GM18508 (cell line): Measurements from ENCODE around the gene RPS6KC1.
"Not testable (repeated sequence)": the region's sequence is repeated elsewhere in the genome, so short reads cannot be mapped to it uniquely, and the experiment has no call there.

Experiments
- ATAC-seq: cut with Tn5 transposase; IDR thresholded peaks from one replicate; pipeline ENCODE4 v1.9.1; 2021; ENCODE audit warnings: moderate number of reproducible peaks; ENCODE audit not compliant: insufficient read depth, unreplicated experiment

Gene RPS6KC1

DNA sequence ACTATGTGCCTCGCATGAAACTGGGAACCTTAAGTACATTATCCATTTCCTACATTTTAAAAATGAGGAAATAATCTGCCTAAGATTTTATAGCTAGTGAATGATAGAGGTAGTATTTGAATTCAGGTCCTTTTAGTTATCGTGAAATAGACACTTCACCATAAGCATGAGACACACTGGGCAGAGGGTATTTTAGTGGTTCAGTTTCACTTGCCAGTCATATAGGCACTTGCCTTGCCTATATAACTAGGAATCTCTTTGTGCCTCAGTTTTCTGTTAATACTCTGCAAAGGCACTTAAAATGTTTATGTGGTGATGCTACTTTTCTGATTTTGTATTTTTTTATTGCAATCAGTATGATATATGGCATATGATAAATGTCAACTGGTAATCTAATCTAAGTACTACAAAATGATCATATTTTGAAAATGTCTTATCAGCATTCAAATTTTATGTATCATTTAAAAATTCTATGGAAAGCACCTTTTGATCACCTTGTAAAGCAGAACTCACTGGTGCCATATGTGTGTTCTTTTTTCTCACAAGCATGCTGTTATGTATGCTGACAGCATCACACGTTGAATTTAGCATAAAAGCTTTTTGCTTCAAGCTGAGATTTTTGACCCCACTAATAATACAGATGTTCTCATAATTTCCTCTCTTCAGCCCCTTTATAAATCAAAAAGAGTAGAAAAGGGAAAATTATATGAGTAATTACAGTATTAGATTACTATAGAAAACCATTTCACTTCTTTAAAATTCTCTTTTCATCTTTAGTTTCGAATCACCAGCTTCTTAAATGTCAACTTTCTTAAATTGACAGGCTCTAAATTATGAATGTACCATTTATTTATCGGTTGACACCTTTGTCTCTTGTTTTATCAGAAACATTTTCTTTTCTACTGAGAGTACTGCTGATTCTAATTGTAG, 52.6 kb downstream of the RPS6KC1 start:
- no peak for ATAC-seq

DNA sequence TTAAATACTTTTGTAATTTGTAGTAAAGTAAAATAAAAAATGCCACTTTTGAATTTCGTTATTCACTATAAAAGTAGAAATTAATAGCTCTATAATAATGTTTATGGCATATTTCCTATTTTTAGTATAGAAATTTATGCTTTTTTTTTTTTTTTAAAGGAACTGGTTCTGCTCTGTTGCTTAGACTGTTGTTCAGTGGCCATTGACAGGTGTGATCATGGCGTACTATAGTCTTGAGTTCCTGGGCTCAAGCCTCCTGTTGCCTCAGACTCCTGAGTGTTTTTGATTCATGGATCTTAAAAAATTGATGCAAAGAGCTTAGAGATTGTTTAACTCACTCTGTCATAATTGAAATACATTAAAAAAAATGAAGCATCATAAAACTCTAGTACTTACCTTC, 53.6 kb downstream of the RPS6KC1 start:
- no peak for ATAC-seq

DNA sequence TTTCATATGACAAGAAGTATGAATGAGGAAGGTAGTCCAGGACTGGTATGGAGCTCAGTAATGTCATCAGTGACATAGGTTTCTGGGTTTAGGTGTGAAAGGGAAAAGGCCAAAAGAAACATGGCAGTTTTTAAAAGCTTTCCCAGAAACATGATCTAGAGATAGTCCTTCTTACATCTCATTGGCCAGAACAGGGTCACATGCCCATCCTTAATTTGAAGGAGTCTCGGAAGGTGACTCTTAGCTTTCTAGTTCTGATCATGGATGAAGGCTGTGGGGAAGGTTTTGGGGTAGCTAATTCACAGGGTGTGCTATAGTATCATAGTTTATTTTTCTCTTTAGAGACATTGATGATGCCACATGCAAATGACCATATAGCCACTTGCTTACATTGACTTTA, 55.3 kb downstream of the RPS6KC1 start:
- no peak for ATAC-seq

DNA sequence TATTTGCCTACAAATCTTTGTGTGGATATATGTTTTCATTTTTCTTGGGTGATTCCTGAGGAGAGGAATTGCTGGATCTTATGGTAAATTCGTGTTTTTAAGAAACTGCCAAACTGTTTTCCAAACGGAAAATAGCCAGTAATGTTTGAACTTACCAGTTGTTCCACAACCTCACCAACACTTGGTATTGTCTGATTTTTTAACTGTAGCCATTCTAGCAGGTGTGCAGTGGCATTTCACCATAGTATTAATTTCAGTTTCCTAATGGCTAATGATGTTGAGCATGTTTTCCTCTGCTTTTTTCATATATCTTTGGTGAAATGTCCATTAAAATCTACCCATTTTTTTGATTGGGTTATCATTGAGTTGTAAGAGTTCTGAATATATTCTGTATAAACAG, 56.6 kb downstream of the RPS6KC1 start:
- no peak for ATAC-seq

DNA sequence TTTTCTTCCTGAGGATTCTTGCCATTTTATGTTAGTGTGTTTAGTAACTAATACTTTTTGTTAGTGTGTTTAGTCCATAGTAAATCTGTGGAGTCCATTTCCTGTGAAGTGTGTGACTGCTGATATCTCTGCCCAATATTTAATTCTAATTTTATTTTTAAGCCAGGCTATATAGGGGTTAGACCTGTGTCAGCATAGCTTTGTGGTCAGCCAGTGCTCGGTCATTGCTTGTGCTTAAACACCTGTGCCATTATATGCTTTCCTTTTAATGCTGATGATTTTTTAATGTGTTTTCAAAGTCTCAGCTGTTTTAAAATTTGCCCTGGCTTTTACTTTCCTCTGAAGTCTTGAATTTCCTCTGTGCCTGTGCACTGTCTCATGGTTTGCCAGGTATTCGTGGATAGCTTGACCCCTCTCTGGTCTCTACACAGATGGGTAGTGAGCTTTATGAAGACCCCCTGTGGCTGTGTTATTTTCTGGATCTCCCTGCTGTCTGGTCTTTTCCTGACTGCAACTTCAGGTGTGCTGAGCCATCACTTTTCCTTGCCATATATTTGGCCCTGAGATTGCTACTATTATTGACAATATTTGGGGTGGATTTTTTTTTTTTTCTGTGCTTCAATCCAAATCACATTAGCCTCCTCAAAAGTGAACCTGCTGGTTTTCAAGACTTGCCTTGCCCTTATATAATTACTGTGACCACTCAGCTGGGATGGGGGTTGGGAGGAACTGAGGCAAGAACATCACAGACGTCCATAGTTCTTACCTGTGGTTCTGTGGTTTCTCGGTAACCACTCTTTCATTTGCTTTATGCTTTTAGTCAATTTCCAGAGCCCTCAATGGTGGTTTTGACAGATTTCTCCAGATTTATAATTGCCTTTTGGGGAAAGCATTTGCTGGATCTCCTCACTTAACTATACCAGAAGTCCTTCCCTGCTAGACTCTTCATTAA, 59.6 kb downstream of the RPS6KC1 start:
- no peak for ATAC-seq

DNA sequence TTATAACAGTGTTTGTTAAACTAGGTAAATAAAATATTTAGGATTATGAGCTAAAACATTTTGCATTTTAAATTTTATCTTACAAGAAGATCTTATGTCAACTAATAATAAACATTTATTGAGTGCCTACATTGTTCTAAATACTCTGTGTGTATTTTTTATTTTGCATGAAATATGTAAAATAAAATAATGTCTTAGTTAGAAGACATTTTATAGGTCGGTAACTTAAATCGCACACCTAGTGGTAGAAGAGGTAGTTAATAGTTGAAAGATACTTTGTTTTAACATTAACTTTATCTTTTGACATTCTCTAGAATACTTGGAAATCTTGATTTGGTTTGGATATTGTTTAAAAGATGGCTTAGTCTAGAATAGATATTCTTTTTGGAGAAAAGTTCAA, 60.5 kb downstream of the RPS6KC1 start:
- ATAC-seq = no peak

DNA sequence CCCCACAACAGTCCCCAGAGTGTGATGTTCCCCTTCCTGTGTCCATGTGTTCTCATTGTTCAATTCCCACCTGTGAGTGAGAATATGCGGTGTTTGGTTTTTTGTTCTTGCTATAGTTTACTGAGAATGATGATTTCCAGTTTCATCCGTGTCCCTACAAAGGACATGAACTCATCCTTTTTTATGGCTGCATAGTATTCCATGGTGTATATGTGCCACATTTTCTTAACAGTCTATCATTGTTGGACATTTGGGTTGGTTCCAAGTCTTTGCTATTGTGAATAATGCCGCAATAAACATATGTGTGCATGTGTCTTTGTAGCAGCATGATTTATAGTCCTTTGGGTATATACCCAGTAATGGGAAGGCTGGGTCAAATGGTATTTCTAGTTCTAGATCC, 61.7 kb downstream of the RPS6KC1 start:
- not testable (repeated sequence) for ATAC-seq

DNA sequence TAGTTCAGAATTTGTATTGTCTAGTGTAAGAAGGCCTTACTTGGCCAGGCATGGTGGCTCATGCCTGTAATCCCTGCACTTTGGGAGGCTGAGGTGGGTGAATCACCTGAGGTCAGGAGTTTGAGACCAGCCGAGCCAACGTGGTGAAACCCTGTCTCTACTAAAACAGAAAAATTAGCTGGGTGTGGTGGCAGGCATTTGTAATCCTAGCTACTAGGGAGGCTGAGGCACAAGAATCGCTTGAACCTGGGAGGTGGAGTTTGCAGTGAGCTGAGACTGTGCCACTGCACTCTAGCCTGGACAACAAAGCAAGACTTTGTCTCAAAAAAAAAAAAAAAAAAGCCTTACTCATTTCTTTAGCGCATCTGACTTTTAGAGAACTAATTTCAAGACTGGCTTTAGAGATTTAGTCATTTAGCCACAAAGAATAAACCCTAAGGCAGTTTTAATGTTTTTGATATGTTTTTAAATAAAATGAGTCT, 66.7 kb downstream of the RPS6KC1 start:
- not testable (repeated sequence) for ATAC-seq

DNA sequence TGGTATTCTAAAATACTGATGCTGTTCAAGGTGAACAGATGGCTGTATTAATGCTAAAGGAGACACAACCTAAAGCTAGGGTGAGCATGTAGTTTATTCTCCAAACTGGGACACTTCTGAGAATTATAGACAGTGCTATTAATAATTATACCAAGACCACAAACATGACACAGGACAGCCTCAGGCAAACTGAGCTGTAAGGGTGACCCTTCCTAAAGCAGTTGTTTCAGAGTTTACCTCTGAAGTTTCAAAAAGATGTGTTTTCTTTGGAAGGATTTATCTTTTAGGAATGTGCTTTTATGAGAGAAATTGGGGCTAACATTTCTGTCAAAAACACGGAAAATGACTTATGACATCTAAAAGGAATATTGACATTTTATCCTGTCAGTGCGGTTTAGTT, 68.8 kb downstream of the RPS6KC1 start:
- ATAC-seq = no peak

DNA sequence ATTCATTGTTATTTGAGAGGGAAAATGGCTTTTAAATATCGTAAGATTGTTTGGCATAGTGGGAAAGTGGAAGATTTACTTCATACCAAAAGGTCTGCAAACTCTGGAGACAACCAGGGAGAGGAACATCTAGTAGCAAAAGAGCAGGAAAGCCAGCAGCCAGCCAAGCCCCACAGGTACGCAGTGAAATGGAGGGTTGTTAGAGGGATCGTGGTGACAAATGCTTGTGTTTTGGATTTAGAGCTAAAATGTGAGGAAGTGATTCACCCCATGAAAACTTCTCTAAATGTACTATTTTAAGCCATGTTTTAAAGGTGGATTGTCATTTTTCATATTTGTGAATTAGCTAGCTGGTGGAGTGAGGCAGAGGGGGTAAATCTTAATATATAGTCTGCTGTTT, 69.3 kb downstream of the RPS6KC1 start:
- ATAC-seq = no peak

DNA sequence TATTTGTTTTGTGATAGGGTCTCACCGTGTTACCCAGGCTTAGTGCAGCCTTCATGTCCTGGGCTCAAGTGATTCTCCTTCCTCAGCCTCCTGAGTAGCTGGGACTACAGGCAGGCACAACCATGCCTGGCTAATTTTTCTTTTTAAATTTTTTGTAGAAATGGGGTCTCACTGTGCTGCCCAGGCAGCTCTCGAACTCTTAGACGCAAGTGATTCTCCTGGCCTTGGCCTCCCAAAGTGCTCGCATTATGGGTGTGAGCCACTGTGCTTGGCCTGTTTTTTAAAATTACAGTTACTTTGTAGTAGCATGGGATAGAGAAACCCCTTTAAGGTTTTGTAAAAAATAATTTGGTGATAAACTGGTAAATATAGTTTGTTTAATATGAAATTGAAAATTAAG, 69.9 kb downstream of the RPS6KC1 start:
- no peak for ATAC-seq

DNA sequence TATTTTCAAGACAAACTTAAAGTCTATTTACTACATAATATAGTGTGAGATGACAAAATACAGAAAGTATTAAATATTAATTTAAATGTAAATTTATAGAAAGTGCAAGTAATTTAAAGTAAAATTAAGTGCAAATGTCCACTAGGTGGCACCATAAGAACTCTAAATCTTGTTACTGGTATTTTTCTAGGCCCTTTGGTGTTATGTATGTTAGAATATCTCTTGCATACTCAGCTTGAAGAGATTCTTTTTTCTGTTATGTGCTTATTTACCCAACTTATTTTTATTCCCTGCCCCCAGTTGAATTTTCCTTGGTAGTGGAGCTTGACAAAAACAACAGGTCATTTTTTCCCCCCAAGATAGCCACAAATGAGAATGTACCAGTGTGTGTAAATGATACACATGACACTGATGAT, 71.5 kb downstream of the RPS6KC1 start:
- ATAC-seq = no peak

DNA sequence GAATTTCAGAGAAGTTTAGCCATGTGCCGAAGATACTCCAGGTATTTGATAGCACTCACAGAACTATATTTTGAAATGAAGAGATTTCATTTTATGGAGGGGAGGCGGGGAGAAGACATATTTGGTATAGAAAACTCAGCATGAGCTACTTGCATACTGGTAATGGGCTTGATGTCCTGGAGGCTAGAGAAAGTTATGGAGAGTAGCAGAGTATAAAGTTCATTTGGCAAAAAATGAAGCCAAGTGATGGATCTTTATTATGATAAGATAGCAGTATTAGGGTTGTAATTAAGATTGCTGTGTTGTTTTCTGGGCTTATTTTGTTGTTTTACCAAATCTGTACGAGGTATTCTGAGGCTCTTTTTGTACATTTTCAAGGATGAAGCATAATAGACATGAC, 72.0 kb downstream of the RPS6KC1 start:
- no peak for ATAC-seq

DNA sequence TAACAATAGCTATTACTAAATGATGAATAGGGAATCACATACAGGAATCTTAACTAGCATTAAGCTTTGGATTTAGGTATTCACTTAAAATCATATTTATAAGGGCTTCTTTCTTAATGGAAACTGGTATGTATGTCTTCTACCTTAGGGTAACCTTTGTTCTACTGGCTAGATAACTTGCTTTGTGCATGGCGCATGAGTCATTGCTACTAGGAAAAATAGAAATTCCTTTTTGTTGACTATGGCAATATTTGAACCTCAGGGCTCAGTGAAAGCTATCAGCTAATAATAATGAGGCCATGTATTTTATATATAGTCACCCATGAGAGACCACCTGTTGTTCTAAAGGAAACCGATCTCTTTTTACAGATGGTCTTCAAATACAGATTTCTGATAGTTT, 72.5 kb downstream of the RPS6KC1 start:
- ATAC-seq = no peak

DNA sequence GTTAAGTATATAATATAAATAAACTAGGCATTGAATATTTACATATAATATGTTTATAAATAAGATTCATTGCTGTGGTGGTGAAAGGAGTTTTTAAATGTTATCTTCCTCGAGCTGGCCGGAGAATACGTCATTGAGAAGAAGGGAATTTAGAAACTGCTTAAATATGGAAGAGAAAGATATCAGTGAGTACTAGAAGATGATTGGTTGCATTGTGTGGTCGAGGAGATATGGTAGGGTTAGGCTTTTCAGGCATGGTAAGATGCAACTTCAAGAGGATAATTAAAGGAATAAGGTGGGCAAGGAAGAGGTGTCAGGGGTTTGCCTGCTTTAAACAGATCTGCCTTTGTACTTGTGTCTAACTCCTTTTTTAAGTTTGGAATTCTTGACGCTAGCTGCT, 73.5 kb downstream of the RPS6KC1 start:
- ATAC-seq = no peak

DNA sequence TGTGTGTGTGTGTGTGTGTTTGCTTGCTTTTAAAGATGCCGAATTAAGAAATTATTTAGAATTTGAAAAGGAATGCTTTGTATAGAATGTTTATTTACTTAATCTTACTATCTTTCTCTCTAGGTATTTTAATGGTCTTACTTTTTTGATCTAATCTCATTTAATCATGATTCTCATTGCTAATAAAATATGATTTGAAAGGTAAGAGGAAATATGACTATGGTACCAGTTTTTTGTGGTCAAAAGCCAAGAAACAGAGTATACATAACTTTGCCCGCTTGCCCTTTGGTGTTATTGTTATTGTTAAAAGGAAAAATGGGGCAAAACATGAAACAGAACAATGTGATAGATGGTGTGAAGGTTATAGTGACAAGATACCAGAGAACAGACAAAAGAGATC, 74.6 kb downstream of the RPS6KC1 start:
- no peak for ATAC-seq

DNA sequence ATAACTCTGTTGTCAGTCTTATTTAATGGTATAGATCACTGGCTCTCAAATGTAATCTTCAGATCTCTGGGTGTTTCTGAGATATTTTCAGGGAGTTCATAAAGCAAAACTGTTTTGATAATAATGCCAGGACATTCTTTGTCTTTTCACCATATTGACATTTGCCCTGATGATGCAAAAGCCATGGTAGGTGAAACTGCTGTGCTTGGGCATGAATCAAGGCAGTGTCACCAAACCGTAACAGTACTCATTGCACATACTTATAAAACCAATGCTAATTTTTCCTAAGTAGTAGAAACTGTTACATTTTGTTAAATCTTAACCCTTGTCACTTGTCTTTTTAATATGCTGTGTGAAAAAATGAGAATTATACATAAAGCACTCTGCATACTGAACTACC, 76.0 kb downstream of the RPS6KC1 start:
- ATAC-seq = no peak

DNA sequence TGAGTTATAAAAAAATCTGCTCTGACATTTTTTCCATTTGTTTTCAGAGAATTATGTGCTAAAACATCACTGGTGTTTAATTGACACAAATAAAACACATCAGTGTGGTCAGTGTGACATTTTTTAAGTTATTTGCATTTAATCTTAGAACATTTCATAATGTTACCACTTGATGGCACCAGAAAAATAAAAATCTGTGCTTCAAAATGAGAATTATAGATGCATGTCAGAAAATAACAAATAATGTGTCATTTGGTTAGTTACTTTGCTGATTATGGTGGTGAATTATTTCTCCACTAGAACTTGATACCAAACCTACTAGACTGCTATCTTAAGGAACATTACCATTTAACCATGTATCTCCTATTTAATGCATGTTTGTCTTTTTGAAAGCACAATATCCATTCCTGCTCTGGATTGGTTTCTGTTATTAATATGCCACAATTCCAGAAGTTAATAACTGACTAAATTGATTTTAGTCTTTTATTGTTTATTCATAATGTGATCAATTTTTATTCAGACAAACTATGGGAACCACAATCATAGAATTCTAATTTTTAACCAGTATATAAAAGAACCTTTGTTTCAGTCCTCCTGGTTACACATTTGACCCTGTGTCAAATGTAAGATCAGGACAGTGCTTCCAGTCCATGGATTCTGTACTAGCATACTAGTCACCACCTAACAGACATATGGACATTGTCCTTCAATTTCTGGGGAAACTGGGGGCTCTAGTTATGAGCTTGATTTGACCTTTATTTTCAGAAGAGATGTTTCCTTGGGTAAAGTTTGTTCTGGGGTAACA, 81.0 kb downstream of the RPS6KC1 start:
- no peak for ATAC-seq

DNA sequence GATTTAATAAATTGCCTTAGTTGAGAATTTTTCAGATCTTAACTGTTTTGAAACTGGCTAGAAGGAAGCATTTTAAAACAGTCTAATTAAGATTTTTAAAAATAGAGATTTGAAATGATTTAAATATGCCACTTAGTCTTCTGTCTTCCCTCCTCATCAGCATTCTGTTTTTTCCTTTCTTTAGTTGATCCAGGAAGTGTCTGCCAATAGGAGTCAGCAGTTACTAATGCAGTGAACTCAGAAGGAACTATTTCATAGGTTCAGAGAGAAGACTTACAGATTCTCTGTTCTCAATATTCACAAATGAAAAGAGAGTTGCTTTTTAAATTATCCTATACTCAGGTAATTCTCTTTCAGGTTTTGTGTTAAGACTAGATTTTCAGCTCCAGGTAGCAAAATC, 84.5 kb downstream of the RPS6KC1 start:
- no peak for ATAC-seq

DNA sequence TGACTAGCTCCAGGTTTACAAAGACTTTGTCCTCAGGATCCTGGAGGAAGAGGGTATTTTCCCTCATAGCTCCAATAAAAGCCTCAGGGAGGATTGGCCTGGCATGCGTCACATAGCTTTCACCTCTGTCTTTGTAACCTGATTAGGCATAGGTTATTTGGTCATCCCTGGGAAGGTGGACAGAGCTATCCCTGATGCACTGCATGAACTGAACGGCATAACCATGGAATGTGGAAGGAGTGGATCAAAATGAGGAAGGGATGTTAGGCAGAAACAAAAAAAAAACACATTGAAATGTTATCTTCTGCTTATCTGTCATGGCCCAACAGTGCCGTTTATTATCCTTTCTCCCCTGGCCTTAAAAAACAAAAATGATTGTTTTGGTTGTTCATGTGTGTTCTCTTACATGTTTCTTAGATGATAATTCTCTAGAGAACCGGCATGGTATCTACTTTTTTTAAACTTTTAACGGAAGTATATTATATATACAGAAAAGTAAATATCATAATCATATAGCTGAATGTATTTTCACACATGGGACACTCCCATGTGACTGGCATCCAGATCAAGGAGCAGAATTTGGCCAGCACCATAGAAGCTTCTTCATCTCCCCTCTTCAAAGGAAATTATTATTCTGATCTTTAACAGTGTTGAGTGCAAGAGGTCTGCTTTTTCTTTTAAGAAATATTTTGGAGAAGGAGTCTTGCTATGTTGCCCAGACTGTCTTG, 85.3 kb downstream of the RPS6KC1 start:
- ATAC-seq = no peak
